Heart right ventricle (tissue), 16 donors: ENCODE results near the gene FAM83G. TPM values are rescaled to one million over a fixed set of nuclear protein-coding genes. Genes with fewer than 3 reads are reported as not detected.
"Not testable (repeated sequence)": the region's sequence is repeated elsewhere in the genome, so short reads cannot be mapped to it uniquely, and the experiment has no call there.

Experiments used
- ATAC-seq, 8 donors: fragments of 200-7000 bp; cut with Tn5 transposase; one replicate each; pipeline ENCODE4 v1.9.1; 2020; ENCODE audit warnings: mild to moderate bottlenecking in 8 of 8, moderate library complexity in 8 of 8, moderate number of reproducible peaks in 1 of 8
- DNase-seq, 2 donors: peaks; one replicate each; pipeline ENCODE4 v3.0.0-alpha.2; 2020
- H3K27ac ChIP-seq, 10 donors: fragments of 200-600 bp; sonication (generic) in 2 of 10; one replicate each; pipeline versions ENCODE4 v1.5.0 to v1.8.0; 2020 to 2022; ENCODE audit warnings: mild to moderate bottlenecking in 3 of 10
- H3K27me3 ChIP-seq, 7 donors: fragments of 200-600 bp; one replicate each; pipeline ENCODE4 v1.8.0; 2021 to 2022; ENCODE audit warnings: mild to moderate bottlenecking in 2 of 7
- H3K36me3 ChIP-seq, 9 donors: fragments of 200-600 bp; sonication (generic) in 1 of 9; one replicate each; pipeline versions ENCODE4 v1.5.0 to v1.8.0; 2020 to 2022; ENCODE audit warnings: mild to moderate bottlenecking in 2 of 9
- H3K4me1 ChIP-seq, 9 donors: fragments of 200-600 bp; sonication (generic) in 1 of 9; one replicate each; pipeline versions ENCODE4 v1.5.0 to v1.8.0; 2020 to 2022; ENCODE audit warnings: mild to moderate bottlenecking in 4 of 9
- H3K4me3 ChIP-seq, 10 donors: fragments of 200-600 bp; sonication (generic) in 2 of 10; one replicate each; pipeline versions ENCODE4 v1.5.0 to v1.8.0; 2020 to 2022; ENCODE audit warnings: mild to moderate bottlenecking in 7 of 10, moderate library complexity in 2 of 10
- H3K9me3 ChIP-seq, 11 donors: fragments of 200-600 bp in 10 of 11; sonication (generic) in 2 of 11; one replicate each; pipeline versions ENCODE4 v1.5.0 to v1.8.0; 2013 to 2022; ENCODE audit warnings: mild to moderate bottlenecking in 2 of 11, control low read depth in 1 of 11, moderate library complexity in 1 of 11
- CTCF ChIP-seq, 9 donors: fragments of 200-600 bp; sonication (generic) in 2 of 9; IDR thresholded peaks; one replicate each; pipeline versions ENCODE4 v1.5.0 to v1.8.0; 2021 to 2022; ENCODE audit warnings: antibody characterized with exemption in 9 of 9, mild to moderate bottlenecking in 5 of 9, moderate library complexity in 1 of 9
- WGBS, 2 donors: extraction: QIAGEN DNeasy Blood & Tissue Kit; methylation state at CpG; one replicate each; pipeline ENCODE4 v1.1.7; 2013; ENCODE audit warnings: inconsistent platforms in 1 of 2; 5-methylcytosine and 5-hydroxymethylcytosine counted together
- intact Hi-C, 10 donors: fragments of 100-400 bp; cut with DNase I; formaldehyde crosslinking; loops; one replicate each; pipeline versions ENCODE4 v1.11.1 to v1.14.2; 2022
- long read RNA-seq, 3 donors: library from polyadenylated mRNA; unstranded; transcript quantifications; one replicate each; pipeline ENCODE4 v2.0.0, GENCODE V29; 2020 to 2021
- polyA plus RNA-seq, 2 donors: library from polyadenylated mRNA; stranded (reverse); fragments of 200-250 nt; gene quantifications; one replicate each; pipeline ENCODE4 v1.2.3, GENCODE V29; 2013
- total RNA-seq, 10 donors: library from RNA; stranded (reverse); fragmentation: NEBNext Ultra II Directional in 3 of 10; extraction: Animal tissue kit (Norgen Biotek cat#: 25700) in 3 of 10; gene quantifications; one replicate each; pipeline versions ENCODE4 v1.2.1 to v1.2.4, GENCODE V29; 2021 to 2023
- donor health status: Arrhythmogenic right ventricular cardiomyopathy.
- donor health status: ischemic (EF 13 %, LVEDD 7.1; RV severe dilation, severe dysfunction).
- donor health status: healthy with polysubstance abuse.
- donor health status: DM: no; HTN: yes; CAD: no.
- donor health status: DM: no; HTN: no; CAD: no.
- donor health status: ischemic (EF 25% LVEDD 6.9; RV normal size, moderate dysfunction).
- donor health status: ischemic (EF 25% LVEDD 5.7; RV mildly dilated, moderate dysfunction).
- donor health status: healthy.
- donor health status: DM: yes; HTN: yes; CAD: no.
- donor health status: Ischemic cardiomyopathy.
- donor health status: ischemic (EF 35%, LVEDD 5.7; RV mildly dilated, moderate dysfunction).
- donor health status: nonischemic (EF 11% LVEDD 7.7; RV severe dilation, severe dysfunction).
- donor health status: DM: yes; HTN: yes; CAD: no.
- donor health status: PGD.
- donor health status: ischemic (EF 29% LVEDD 5.4; RV normal size, mild dysfunction).
- donor health status: nonischemic (EF 23%, LVEDD 6.1; RV moderate dilation, normal function).

The FAM83G gene
- total RNA-seq (1 to 10 TPM in 9 of 10 donors, under 1 TPM in 1; 0.96 to 4.0 (median 1.7) TPM), polyA plus RNA-seq (1 to 10 TPM; 1.1 to 5.5 TPM)
- long read RNA-seq, donor 1, full-length matches to known transcripts: 1 of 9 reads
- long read RNA-seq, donor 1, partial matches to known transcripts: 4 of 9 reads
- long read RNA-seq, donor 1, other reads (novel, unspliced or antisense): 4 of 9 reads
- long read RNA-seq, donor 2, partial matches to known transcripts: 3 of 3 reads
- long read RNA-seq, donor 2, other reads (novel, unspliced or antisense): 0 of 3 reads
- long read RNA-seq, donor 3, full-length matches to known transcripts: 1 of 6 reads
- long read RNA-seq, donor 3, partial matches to known transcripts: 5 of 6 reads
- long read RNA-seq, donor 3, other reads (novel, unspliced or antisense): 0 of 6 reads

DNA sequence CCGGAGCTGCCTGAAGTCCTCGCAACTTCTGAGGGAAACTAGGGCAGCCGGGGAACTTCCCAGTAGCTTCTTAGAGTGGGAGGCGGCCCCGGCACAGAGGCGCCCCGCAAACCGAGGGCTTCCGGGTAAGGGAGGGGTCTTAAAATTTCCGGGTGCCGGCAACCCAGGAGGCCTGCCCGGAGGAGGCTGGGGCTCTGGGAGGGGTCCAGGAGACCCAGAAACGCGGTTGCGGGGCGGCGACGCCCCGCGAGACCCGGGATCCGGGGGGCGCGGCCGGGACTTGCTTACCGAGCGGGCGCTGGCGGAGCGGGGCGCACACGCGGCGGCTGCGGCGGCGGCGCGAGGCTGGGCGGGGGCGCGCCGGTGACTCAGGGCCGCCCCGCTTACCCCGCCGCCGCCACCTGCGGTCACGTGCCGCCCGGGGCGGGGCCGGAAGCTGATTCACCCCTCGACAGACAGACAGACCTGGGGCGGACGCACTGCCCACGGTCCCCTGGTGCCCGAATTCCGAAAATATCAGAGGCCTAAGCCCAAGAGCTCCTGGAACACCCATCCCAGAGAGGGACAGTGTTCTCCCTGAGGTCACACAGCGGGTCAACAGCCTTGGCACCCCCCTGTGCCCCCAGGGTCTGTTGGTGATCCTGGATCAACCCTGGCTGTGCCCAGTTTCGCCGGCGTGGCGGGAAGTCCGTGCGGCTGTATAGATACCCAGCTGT, at the start of gene FAM83G:
Gene FAM83G (minus strand): TSS at position 344 of the 716 bp plus-strand sequence. CDS start 723 bp downstream, outside the sequence.
- DNase-seq (peak; percentile 27 to 58), ATAC-seq (peak; percentile 16 to 90 (median 66))
- Histone ChIP-seq H3K9me3 (peaks cover 0 to 12% (median 0%) of the 10 kb centered on the region in 11 donors), H3K36me3 (no peaks in the 10 kb centered on the region), H3K27me3 (peaks cover 0 to 14% (median 0%) of the 10 kb centered on the region in 7 donors), H3K27ac (peak within 1 kb of the TSS in 1 of 10 donors; percentile 73), H3K4me3 (peak within 1 kb of the TSS; percentile 14 to 62 (median 55)), H3K4me1 (peaks cover 0 to 33% (median 10%) of the 10 kb centered on the region in 9 donors)
- no peak for TF ChIP-seq CTCF (IDR thresholded peaks at IDR 0.05)
- 6 to 7% methylated on average over 51 to 67 of the region's 67 CpGs for WGBS, 2 donors
- intact Hi-C loops: no loop called here

DNA sequence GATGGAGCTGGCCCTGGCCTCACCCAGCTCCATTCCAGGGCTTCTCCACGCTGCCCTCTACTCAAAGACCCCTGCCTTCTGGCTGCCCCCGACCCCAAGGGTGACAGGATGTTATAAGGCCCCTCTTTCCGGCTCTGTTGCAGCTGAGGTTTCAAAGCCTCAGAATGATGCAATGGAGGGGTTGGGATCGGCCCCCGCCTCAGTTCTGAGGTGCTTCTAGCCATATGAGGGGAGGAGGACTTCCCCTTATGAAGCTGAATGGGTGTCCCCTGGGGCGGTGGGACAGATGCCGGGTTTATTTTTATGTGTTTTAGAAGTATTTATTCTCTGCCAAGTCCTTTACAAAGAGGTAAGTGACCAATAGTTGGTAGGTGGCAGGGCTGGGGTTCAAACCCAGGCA, 44.3 kb upstream of the FAM83G start:
- DNase-seq, H3K36me3 ChIP-seq, H3K9me3 ChIP-seq, intact Hi-C loops, ATAC-seq, H3K27ac ChIP-seq, H3K4me1 ChIP-seq, H3K4me3 ChIP-seq, H3K27me3 ChIP-seq: not testable (repeated sequence)
- WGBS, 2 donors: 77 to 89% methylated on average over 2 to 4 of the region's 7 CpGs

DNA sequence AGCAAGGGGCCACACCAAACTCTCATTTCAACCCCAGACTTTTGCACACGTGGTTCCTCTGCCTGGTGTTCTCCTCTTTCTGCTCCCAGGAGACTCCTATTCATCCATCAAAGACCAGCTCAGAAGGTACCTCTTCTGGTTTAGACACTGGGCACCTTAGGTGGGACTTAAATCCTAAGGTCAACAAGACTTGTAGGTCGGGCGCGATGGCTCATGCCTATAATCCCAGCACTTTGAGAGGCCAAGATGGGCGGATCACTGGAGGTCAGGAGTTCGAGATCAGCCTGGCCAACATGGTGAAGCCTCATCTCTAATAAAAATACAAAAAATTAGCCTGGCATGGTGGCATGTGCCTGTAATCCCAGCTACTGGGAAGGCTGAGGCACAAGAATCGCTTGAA, 42.9 kb upstream of the FAM83G start:
- H3K9me3 ChIP-seq, H3K27me3 ChIP-seq, intact Hi-C loops, H3K36me3 ChIP-seq, H3K27ac ChIP-seq, ATAC-seq, H3K4me3 ChIP-seq, H3K4me1 ChIP-seq: not testable (repeated sequence)
- DNase-seq: peak in 1 of 2 donors; percentile 1
- WGBS, 2 donors: 96% methylated on average over 5 of the region's 7 CpGs

- H3K27me3 ChIP-seq, H3K36me3 ChIP-seq, H3K4me1 ChIP-seq, H3K9me3 ChIP-seq, intact Hi-C loops, H3K27ac ChIP-seq, H3K4me3 ChIP-seq, DNase-seq: not testable (repeated sequence)
- WGBS, 2 donors: no CpG with 5 or more reads among the region's 12 CpGs
- peak in 7 of 8 donors; percentile 40 to 79 (median 73) for ATAC-seq
Measured at GRCh38 chr17:19046782-19047375, 42.3 kb upstream of the FAM83G start, which contains the start of gene GRAP. Gene GRAP (minus strand): TSS chr17:19046957. CDS start chr17:19046926, 31 bp downstream.

- H3K9me3 ChIP-seq, intact Hi-C loops, H3K4me3 ChIP-seq, H3K36me3 ChIP-seq, H3K27me3 ChIP-seq, DNase-seq, H3K27ac ChIP-seq, H3K4me1 ChIP-seq, ATAC-seq: not testable (repeated sequence)
- WGBS, 2 donors: no CpG with 5 or more reads among the region's 9 CpGs
Measured at GRCh38 chr17:19044643-19045042, 40.1 kb upstream of the FAM83G start.

DNA sequence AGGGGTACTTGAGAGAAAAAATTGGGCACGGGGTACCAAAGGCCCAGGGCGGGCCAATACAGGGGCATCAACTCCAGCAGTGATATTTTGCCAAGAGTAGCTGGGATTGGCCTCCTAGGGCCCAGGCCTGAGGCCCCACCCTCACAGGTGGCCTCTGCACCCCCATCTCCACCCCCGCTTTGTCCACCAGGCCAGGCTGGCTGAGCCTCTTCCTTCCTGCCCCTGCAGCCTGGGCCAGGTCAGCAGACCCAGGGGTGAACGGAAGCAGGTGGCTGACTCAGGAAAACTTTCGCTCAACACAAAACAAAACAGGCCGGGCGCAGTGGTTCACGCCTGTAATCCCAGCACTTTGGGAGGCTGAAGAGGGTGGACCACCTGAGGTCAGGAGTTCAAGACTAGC, 38.5 kb upstream of the FAM83G start:
- H3K9me3 ChIP-seq, H3K36me3 ChIP-seq, H3K4me1 ChIP-seq, H3K27me3 ChIP-seq, H3K27ac ChIP-seq, DNase-seq, intact Hi-C loops, H3K4me3 ChIP-seq: not testable (repeated sequence)
- ATAC-seq: peak in 7 of 8 donors; percentile 11 to 60 (median 30)
- WGBS, 2 donors: no CpG with 5 or more reads among the region's 8 CpGs

GRCh38 chr17:19042369-19042768, 37.8 kb upstream of the FAM83G start:
- H3K4me3 ChIP-seq, ATAC-seq, DNase-seq, H3K36me3 ChIP-seq, H3K4me1 ChIP-seq, intact Hi-C loops, H3K9me3 ChIP-seq, H3K27me3 ChIP-seq, H3K27ac ChIP-seq: not testable (repeated sequence)
- WGBS, 2 donors: no CpG with 5 or more reads among the region's 14 CpGs

DNA sequence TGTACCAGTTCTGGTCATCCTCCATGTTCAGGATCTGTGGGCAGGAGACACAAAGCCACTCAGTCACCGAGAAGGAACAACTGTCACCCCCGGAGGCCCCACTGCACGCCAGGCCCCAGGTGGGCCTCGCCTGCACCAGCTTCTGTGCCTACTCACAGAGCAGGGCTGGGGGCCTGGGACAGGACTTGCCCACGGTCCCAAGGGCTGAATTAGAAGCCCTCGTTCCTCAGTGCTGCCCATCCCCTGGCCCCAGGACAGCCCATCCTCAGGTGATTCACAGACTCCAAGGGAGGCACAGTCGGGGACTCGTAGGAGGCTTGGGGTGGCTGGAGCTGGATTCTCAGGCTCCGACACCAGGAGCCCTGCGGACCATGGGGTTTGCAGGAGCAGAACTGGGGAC, 37.3 kb upstream of the FAM83G start:
- H3K9me3 ChIP-seq, H3K4me1 ChIP-seq, H3K27ac ChIP-seq, intact Hi-C loops, H3K36me3 ChIP-seq, H3K27me3 ChIP-seq, ATAC-seq, H3K4me3 ChIP-seq, DNase-seq: not testable (repeated sequence)
- WGBS, 2 donors: 83 to 86% methylated on average over 2 to 3 of the region's 10 CpGs

DNA sequence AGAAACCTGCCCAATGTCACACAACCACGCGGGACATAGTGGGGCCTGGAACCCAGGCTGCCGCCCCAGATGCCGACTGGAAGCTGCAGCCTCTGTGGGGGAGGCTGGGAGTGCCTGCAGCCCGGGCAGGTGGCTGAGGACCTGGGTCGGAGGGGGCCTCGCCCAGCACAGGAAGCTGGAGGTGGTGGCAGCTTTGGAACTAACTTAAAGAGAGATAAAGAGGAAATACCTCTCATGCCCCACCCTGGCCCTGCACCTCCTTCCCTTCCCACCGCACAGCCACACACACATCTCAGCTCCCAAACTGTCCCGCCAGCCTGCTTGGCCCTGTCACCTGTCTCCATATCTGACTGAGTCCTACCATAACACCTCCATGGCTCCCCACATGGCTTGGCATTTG, 35.8 kb upstream of the FAM83G start:
- not testable (repeated sequence) for H3K4me1 ChIP-seq, DNase-seq

DNA sequence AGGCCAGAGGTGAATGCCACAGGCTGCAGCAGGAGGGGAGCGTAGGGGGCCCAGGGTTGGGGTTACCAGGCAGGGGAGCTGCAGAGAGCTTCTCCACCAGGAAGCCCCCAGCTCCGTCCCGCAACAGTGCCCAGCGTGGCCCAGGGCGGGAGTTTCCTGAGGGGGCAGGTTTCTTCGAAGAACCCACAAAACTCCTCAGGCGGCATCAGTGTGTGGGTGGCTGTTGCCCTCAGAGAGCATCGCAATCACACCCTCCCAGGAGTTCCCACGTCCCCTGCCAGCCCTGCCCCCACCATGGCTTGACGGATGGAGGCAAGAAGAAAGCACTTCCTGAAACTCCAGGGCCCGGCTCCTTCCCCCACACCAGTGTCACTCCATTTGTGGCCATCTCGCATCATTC, 34.2 kb upstream of the FAM83G start:
- H3K4me3 ChIP-seq, H3K9me3 ChIP-seq, intact Hi-C loops, H3K27ac ChIP-seq, H3K36me3 ChIP-seq, H3K4me1 ChIP-seq, H3K27me3 ChIP-seq, DNase-seq: not testable (repeated sequence)
- no CpG with 5 or more reads among the region's 12 CpGs for WGBS, 2 donors
- peak in 4 of 8 donors; percentile 5 to 13 (median 8) for ATAC-seq

More for the DNA sequence above, 35.8 kb upstream of the FAM83G start:
- WGBS, 2 donors: no CpG with 5 or more reads among the region's 9 CpGs
- intact Hi-C loops, ATAC-seq, H3K36me3 ChIP-seq, H3K4me3 ChIP-seq, H3K27me3 ChIP-seq, H3K9me3 ChIP-seq, H3K27ac ChIP-seq: not testable (repeated sequence)
